ENCODE measurements around the gene CCN5. TPM values are rescaled to one million over a fixed set of nuclear protein-coding genes. Genes with fewer than 3 reads are reported as not detected.

CCN5 gene
- total and polyA plus RNA-seq, 2 donors from 2014 or later: 0.41 to 3.1 TPM

DNA sequence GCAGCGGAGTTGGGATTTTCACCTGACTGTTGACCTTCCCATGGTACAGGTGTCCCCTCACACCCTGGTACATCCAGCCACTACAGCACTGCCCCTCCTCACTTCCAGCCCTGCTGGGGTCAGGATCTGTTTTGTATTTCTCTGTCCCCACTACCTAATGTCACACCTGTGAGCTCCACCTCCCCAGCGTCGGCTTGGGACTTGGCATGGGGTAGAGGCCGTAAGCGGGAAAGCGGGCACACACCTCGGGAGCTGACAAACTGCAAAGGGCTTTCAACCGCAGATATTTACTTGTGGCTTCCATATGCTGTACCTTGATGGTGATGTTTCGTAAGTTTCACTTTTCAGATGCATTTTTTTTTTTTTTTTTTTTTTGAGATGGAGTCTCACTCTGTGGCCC lies 5.4 kb upstream of the CCN5 start:
- Histone ChIP-seq H3K27me3 (ENCODE audit: control insufficient read depth, insufficient read depth, low read length) (no peaks in the 10 kb centered on the region), H3K4me1 (ENCODE audit: control insufficient read depth in 2 of 3, insufficient read depth in 2 of 3, low read depth in 1 of 3, low read length in 3 of 3) (peaks cover 0 to 5% (median 0%) of the 10 kb centered on the region in 3 donors), H3K9me3 (ENCODE audit: control insufficient read depth in 2 of 3, insufficient read depth in 1 of 3, low read length in 3 of 3) (no peaks in the 10 kb centered on the region), H3K9ac (ENCODE audit: low read length in 3 of 3) (no peak overlapping the region), H3K4me3 (ENCODE audit: low read length in 3 of 3) (no peak overlapping the region), H3K36me3 (ENCODE audit: control insufficient read depth in 2 of 3, insufficient read depth in 3 of 3, low read length in 3 of 3) (no peaks in the 10 kb centered on the region), H3K27ac (ENCODE audit: low read depth in 2 of 2, low read length in 2 of 2) (no peak overlapping the region)
- intact Hi-C loops (cut with DNase I): no loop called here
- TF ChIP-seq, protein P1, sequence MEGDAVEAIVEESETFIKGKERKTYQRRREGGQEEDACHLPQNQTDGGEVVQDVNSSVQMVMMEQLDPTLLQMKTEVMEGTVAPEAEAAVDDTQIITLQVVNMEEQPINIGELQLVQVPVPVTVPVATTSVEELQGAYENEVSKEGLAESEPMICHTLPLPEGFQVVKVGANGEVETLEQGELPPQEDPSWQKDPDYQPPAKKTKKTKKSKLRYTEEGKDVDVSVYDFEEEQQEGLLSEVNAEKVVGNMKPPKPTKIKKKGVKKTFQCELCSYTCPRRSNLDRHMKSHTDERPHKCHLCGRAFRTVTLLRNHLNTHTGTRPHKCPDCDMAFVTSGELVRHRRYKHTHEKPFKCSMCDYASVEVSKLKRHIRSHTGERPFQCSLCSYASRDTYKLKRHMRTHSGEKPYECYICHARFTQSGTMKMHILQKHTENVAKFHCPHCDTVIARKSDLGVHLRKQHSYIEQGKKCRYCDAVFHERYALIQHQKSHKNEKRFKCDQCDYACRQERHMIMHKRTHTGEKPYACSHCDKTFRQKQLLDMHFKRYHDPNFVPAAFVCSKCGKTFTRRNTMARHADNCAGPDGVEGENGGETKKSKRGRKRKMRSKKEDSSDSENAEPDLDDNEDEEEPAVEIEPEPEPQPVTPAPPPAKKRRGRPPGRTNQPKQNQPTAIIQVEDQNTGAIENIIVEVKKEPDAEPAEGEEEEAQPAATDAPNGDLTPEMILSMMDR (IDR thresholded peaks at IDR 0.05; ENCODE audit: borderline replicate concordance, extremely low read depth, insufficient read depth): no peak
- FAIRE-seq (no peak), DNase-seq (peak in 1 of 5 donors; percentile 53)

DNA sequence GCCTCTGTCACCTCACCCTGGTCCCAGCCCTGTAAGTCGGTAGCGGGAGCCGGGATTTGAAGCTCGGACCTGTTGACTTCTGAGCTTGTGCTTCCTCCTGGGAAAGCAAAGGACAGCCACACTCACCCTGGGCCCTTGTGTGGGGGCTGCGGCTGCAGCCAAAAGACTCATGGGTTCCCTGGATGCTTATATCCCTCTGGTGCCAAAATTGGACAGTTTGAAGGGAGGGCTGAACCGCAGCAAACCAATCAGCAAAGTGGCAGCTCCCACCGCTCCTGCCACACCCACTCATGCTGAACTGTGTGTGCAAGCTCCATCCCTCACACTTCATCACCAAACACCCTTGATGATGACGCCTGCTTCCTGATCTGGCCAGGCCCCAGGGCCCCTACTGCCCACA lies 3.9 kb upstream of the CCN5 start:
- no peak overlapping the region for H3K27ac ChIP-seq (ENCODE audit: low read depth in 2 of 2, low read length in 2 of 2)
- DNase-seq: peak in 1 of 5 donors; percentile 32
- peaks cover 0 to 4% (median 0%) of the 10 kb centered on the region in 3 donors for H3K4me1 ChIP-seq (ENCODE audit: control insufficient read depth in 2 of 3, insufficient read depth in 2 of 3, low read depth in 1 of 3, low read length in 3 of 3)

DNA sequence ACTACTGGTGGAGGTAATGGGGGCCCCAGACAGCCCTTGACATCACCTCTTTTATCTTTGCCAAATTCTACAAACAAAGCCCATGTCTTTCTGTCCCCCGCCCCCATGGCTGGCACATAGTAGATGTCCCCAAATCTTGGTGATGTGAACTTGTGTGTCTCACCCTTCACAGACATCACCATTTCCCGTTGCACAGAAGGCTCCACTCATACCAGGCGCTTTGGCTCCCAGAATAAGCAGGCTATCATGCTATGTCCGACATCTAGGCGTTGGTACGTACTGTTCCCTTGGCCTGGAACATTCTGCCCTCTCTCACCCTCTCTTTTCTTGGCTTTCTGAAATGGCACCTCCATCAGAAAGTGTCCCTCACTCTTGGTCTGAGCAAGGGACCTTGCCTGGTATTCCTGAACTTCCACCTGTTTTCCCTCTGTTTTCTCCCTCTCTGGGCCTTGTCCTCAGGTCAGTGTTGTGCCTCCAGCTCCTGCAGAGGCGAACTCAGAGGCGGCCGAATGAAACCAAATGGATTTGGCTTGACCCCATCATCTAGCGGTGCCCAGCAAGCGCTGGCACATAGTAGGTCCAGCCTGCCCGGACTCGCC lies 968 bp upstream of the CCN5 start:
- intact Hi-C loops (cut with DNase I): no loop called here
- Histone ChIP-seq H3K27me3 (ENCODE audit: control insufficient read depth, insufficient read depth, low read length) (no peaks in the 10 kb centered on the region), H3K9ac (ENCODE audit: low read length in 3 of 3) (no peak overlapping the region), H3K4me1 (ENCODE audit: control insufficient read depth in 2 of 3, insufficient read depth in 2 of 3, low read depth in 1 of 3, low read length in 3 of 3) (peaks cover 0 to 2% (median 0%) of the 10 kb centered on the region in 3 donors), H3K9me3 (ENCODE audit: control insufficient read depth in 2 of 3, insufficient read depth in 1 of 3, low read length in 3 of 3) (no peaks in the 10 kb centered on the region), H3K36me3 (ENCODE audit: control insufficient read depth in 2 of 3, insufficient read depth in 3 of 3, low read length in 3 of 3) (no peaks in the 10 kb centered on the region), H3K4me3 (ENCODE audit: low read length in 3 of 3) (no peak overlapping the region), H3K27ac (ENCODE audit: low read depth in 2 of 2, low read length in 2 of 2) (no peak overlapping the region)
- TF ChIP-seq, protein P1 (IDR thresholded peaks at IDR 0.05; ENCODE audit: borderline replicate concordance, extremely low read depth, insufficient read depth): no peak
- no peak for FAIRE-seq
- peak in 1 of 5 donors; percentile 22 for DNase-seq

More for the DNA sequence above, 3.9 kb upstream of the CCN5 start:
- TF ChIP-seq, protein P1 (IDR thresholded peaks at IDR 0.05; ENCODE audit: borderline replicate concordance, extremely low read depth, insufficient read depth): no peak
- no peak overlapping the region for H3K9ac ChIP-seq (ENCODE audit: low read length in 3 of 3)
- intact Hi-C loops (cut with DNase I): no loop called here
- no peak overlapping the region for H3K4me3 ChIP-seq (ENCODE audit: low read length in 3 of 3)
- H3K9me3 ChIP-seq (ENCODE audit: control insufficient read depth in 2 of 3, insufficient read depth in 1 of 3, low read length in 3 of 3): no peaks in the 10 kb centered on the region
- H3K27me3 ChIP-seq (ENCODE audit: control insufficient read depth, insufficient read depth, low read length): no peaks in the 10 kb centered on the region
- H3K36me3 ChIP-seq (ENCODE audit: control insufficient read depth in 2 of 3, insufficient read depth in 3 of 3, low read length in 3 of 3): no peaks in the 10 kb centered on the region
- FAIRE-seq: no peak

Measured in kidney (tissue), 14 donors.